Panc1 (cell line): Measurements from ENCODE around the gene HMGCS1.

Experiments
- CTCF ChIP-seq: fragments of 450-650 bp; IDR thresholded peaks from 2 replicates; pipeline ENCODE4 v1.5.1; 2017; ENCODE audit warnings: mild to moderate bottlenecking
- REST ChIP-seq, 2 experiments: IDR thresholded peaks; 2 replicates each; pipeline ENCODE4 v1.6.1; 2011 to 2012; ENCODE audit warnings: low read depth in 2 of 2, control low read depth in 1 of 2, low read length in 1 of 2, mild to moderate bottlenecking in 1 of 2, moderate library complexity in 1 of 2; ENCODE audit not compliant: insufficient read depth in 1 of 2

GRCh38 chr5:43244823-43245565 is 68.2 kb downstream of the HMGCS1 start:
- no peak for TF ChIP-seq CTCF
- no peak for TF ChIP-seq REST (IDR thresholded peaks at IDR 0.05; ENCODE audit: insufficient read depth in 1 of 2, low read depth in 2 of 2, low read length in 1 of 2)
